Esophagus squamous epithelium (tissue), 4 donors: ENCODE data around the gene SMARCD1.
A peak's percentile ranks its signal among the peaks of the same experiment; 100 is the strongest.

Experiments used
- CTCF ChIP-seq, 6 experiments: fragments of 450-650 bp in 4 of 6; fragments of 200-600 bp in 2 of 6; sonication (generic) in 2 of 6; IDR thresholded peaks; one replicate each; pipeline ENCODE4 v1.5.1; 2016 to 2019; ENCODE audit warnings: antibody characterized with exemption in 6 of 6, mild to moderate bottlenecking in 4 of 6, moderate library complexity in 4 of 6
- POLR2A ChIP-seq, 4 donors: fragments of 450-650 bp; IDR thresholded peaks; one replicate each; pipeline ENCODE4 v1.6.1; 2017; ENCODE audit warnings: antibody characterized with exemption in 4 of 4, mild to moderate bottlenecking in 4 of 4, moderate library complexity in 3 of 4

GRCh38 chr12:50084775-50085614 lies at the start of gene SMARCD1:
- TF ChIP-seq CTCF (IDR thresholded peaks at IDR 0.05) (peak in 2 of 6 experiments; percentile 30 to 31), POLR2A (IDR thresholded peaks at IDR 0.05) (no peak)
